Prostate gland (tissue), 2 donors: ENCODE data around the gene PTPRM.

Experiments
- CTCF ChIP-seq, 4 experiments: fragments of 200-600 bp in 2 of 4; fragments of 450-650 bp in 2 of 4; sonication (generic) in 2 of 4; IDR thresholded peaks; 1 replicate in 3 of 4; 2 replicates in 1 of 4; pipeline ENCODE4 v1.5.1; 2016 to 2019; ENCODE audit warnings: antibody characterized with exemption in 4 of 4, mild to moderate bottlenecking in 2 of 4, moderate library complexity in 2 of 4
- POLR2A ChIP-seq: fragments of 450-650 bp; IDR thresholded peaks from one replicate; pipeline ENCODE4 v1.6.1; 2016; ENCODE audit warnings: antibody characterized with exemption, mild to moderate bottlenecking
- POLR2AphosphoS5 ChIP-seq: sonication (generic); formaldehyde crosslinking; IDR thresholded peaks from one replicate; pipeline ENCODE4 v1.6.1; 2017; ENCODE audit warnings: antibody characterized with exemption

GRCh38 chr18:7770908-7771307 is 203.8 kb downstream of the PTPRM start:
- TF ChIP-seq CTCF (IDR thresholded peaks at IDR 0.05) (no peak), POLR2AphosphoS5 (no peak), POLR2A (no peak)
